Mucosa of rectum (tissue), 2 donors: ENCODE results near the gene GNB1L.

Experiments used
- H3K27ac ChIP-seq, 2 donors: one replicate each; pipeline ENCODE4 v1.7.0; 2013; ENCODE audit warnings: inconsistent platforms in 2 of 2, low read depth in 2 of 2, low read length in 2 of 2
- H3K27me3 ChIP-seq, 2 donors: one replicate each; pipeline ENCODE4 v1.7.0; 2013; ENCODE audit warnings: low read length in 2 of 2; ENCODE audit not compliant: control insufficient read depth in 2 of 2, insufficient read depth in 2 of 2
- H3K36me3 ChIP-seq, 2 donors: one replicate each; pipeline ENCODE4 v1.7.0; 2013; ENCODE audit warnings: low read length in 2 of 2; ENCODE audit not compliant: control insufficient read depth in 2 of 2, insufficient read depth in 2 of 2
- H3K4me1 ChIP-seq, 2 donors: one replicate each; pipeline ENCODE4 v1.7.0; 2013; ENCODE audit warnings: low read length in 2 of 2, mild to moderate bottlenecking in 1 of 2; ENCODE audit not compliant: control insufficient read depth in 2 of 2, insufficient read depth in 2 of 2
- H3K4me3 ChIP-seq, 2 donors: one replicate each; pipeline ENCODE4 v1.7.0; 2013; ENCODE audit warnings: low read length in 2 of 2
- H3K9ac ChIP-seq, 2 donors: one replicate each; pipeline ENCODE4 v1.7.0; 2013; ENCODE audit warnings: low read length in 2 of 2, low read depth in 1 of 2, mild to moderate bottlenecking in 1 of 2
- H3K9me3 ChIP-seq, 2 donors: one replicate each; pipeline ENCODE4 v1.7.0; 2013; ENCODE audit warnings: low read length in 2 of 2; ENCODE audit not compliant: control insufficient read depth in 2 of 2
- donor health status: healthy.
- donor health status: Normal muscosa, but diverticular disease.

The GNB1L gene

GRCh38 chr22:19850763-19851109 lies 3.9 kb downstream of the GNB1L start:
- Histone ChIP-seq H3K36me3 (peaks cover 13 to 30% of the 10 kb centered on the region in 2 donors), H3K27ac (no peak overlapping the region), H3K4me1 (peaks cover 19 to 26% of the 10 kb centered on the region in 2 donors), H3K9ac (no peak overlapping the region), H3K9me3 (no peaks in the 10 kb centered on the region), H3K4me3 (no peak overlapping the region), H3K27me3 (no peaks in the 10 kb centered on the region)

GRCh38 chr22:19849835-19850762 lies 4.6 kb downstream of the GNB1L start:
- peaks cover 14 to 22% of the 10 kb centered on the region in 2 donors for H3K4me1 ChIP-seq
- H3K4me3 ChIP-seq, result no peak overlapping the region
- H3K9me3 ChIP-seq, result no peaks in the 10 kb centered on the region
- no peak overlapping the region for H3K9ac ChIP-seq
- H3K36me3 ChIP-seq, result peaks cover 13 to 30% of the 10 kb centered on the region in 2 donors
- H3K27ac ChIP-seq, result no peak overlapping the region
- no peaks in the 10 kb centered on the region for H3K27me3 ChIP-seq

GRCh38 chr22:19848298-19849224 lies 6.1 kb downstream of the GNB1L start:
- Histone ChIP-seq H3K9ac (no peak overlapping the region), H3K4me1 (peaks cover 10 to 18% of the 10 kb centered on the region in 2 donors), H3K36me3 (peaks cover 13 to 30% of the 10 kb centered on the region in 2 donors)

GRCh38 chr22:19847345-19847632 lies 7.4 kb downstream of the GNB1L start:
- no peak overlapping the region for H3K9ac ChIP-seq
- peaks cover 13 to 29% of the 10 kb centered on the region in 2 donors for H3K36me3 ChIP-seq
- no peak overlapping the region for H3K4me3 ChIP-seq
- H3K9me3 ChIP-seq, result no peaks in the 10 kb centered on the region
- no peaks in the 10 kb centered on the region for H3K27me3 ChIP-seq
- H3K4me1 ChIP-seq, result peaks cover 5 to 10% of the 10 kb centered on the region in 2 donors
- H3K27ac ChIP-seq, result no peak overlapping the region

More at GRCh38 chr22:19848298-19849224, 6.1 kb downstream of the GNB1L start:
- no peaks in the 10 kb centered on the region for H3K9me3 ChIP-seq
- H3K4me3 ChIP-seq, result no peak overlapping the region
- peak overlapping the region in 1 of 2 donors; percentile 50 for H3K27ac ChIP-seq
- no peaks in the 10 kb centered on the region for H3K27me3 ChIP-seq

- no peak overlapping the region for H3K9ac ChIP-seq
- H3K36me3 ChIP-seq, result peaks cover 13 to 24% of the 10 kb centered on the region in 2 donors
- H3K9me3 ChIP-seq, result no peaks in the 10 kb centered on the region
- H3K27ac ChIP-seq, result no peak overlapping the region
- no peak overlapping the region for H3K4me3 ChIP-seq
- no peaks in the 10 kb centered on the region for H3K27me3 ChIP-seq
- H3K4me1 ChIP-seq, result peaks cover 5 to 10% of the 10 kb centered on the region in 2 donors
Measured at GRCh38 chr22:19846620-19847344, 7.9 kb downstream of the GNB1L start.

- H3K9me3 ChIP-seq, result no peaks in the 10 kb centered on the region
- H3K36me3 ChIP-seq, result peaks cover 2 to 8% of the 10 kb centered on the region in 2 donors
- H3K27ac ChIP-seq, result no peak overlapping the region
- no peak overlapping the region for H3K4me3 ChIP-seq
- H3K27me3 ChIP-seq, result no peaks in the 10 kb centered on the region
- H3K9ac ChIP-seq, result no peak overlapping the region
- H3K4me1 ChIP-seq, result peaks cover 5 to 10% of the 10 kb centered on the region in 2 donors
Measured at GRCh38 chr22:19845054-19845722, 9.5 kb downstream of the GNB1L start.

DNA sequence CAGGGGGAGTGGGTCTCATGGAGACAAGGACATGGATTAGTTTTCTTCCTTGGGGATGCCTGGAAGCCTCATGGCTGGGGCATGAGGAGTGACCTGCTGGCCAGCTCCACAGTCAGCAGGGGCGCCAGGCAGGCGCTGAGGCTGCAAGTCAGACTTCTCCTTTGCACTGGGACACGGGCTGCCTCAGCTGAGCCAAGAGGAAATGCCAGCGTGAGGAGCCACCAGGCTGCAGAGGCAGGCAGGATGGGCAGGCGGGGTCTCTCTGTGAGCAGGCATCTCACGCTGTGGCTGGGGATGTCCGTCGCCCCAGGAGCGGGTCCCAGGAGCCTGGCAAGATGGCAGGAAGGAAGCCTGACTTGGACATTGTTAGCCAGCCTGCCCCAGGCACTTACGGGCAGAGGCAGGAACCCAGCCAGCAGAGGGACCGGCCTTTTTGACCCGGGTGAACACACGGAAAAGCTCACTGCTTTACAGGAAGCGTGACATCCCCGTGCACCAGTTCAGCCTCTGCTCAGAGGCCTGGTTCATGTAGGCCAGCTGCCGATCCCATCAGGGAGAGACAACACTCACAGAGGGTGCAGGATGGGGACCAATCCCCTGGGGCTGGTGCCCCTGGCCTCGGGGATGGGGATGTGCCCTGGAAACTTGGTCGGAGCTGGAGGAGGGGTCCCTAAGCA lies 10.2 kb downstream of the GNB1L start:
- Histone ChIP-seq H3K9me3 (no peaks in the 10 kb centered on the region), H3K27ac (no peak overlapping the region), H3K4me3 (no peak overlapping the region), H3K4me1 (peaks cover 5 to 10% of the 10 kb centered on the region in 2 donors), H3K36me3 (peaks cover 0 to 4% of the 10 kb centered on the region in 2 donors), H3K27me3 (no peaks in the 10 kb centered on the region), H3K9ac (no peak overlapping the region)

DNA sequence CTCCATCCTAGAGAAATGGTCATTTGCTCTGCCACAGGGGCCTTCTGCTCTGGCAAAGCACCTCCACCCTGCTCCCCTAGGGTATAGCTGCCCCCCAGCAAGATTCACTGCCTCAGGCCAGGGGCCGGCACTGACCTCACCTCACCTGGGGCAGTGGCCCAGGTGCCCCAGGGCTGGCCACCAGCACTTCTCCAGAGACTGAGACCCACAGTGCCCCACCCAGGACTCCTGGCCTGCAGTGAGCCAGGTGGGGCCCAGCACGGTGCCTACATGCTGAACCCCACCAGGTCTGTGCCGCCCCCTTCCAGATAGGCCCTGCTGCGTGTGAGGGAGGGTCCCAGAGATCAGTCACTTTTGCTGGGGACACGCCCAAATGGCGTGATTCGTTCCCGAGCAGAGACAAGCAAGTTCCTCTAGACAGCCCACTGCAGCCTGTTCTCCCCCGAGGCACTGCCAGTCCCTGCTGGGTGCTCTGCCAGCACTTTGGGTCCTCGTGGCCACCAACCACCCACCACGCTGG lies 10.8 kb downstream of the GNB1L start:
- Histone ChIP-seq H3K4me3 (no peak overlapping the region), H3K9ac (no peak overlapping the region), H3K4me1 (peaks cover 5 to 10% of the 10 kb centered on the region in 2 donors), H3K9me3 (no peaks in the 10 kb centered on the region), H3K27ac (no peak overlapping the region), H3K27me3 (no peaks in the 10 kb centered on the region), H3K36me3 (peaks cover 0 to 4% of the 10 kb centered on the region in 2 donors)
